ENCODE results near the gene NAV3. TPM values are rescaled to one million over a fixed set of nuclear protein-coding genes. Genes with fewer than 3 reads are reported as not detected.

NAV3 gene
- total RNA-seq, 1 donor from 2014 or later: 8.7 TPM

- no peak for DNase-seq
- no peaks in the 10 kb centered on the region for H3K27me3 ChIP-seq (ENCODE audit: low read depth)
- no peaks in the 10 kb centered on the region for H3K4me1 ChIP-seq
- H3K4me3 ChIP-seq: no peak overlapping the region
- H3K36me3 ChIP-seq: no peaks in the 10 kb centered on the region
- H3K9me3 ChIP-seq: no peaks in the 10 kb centered on the region
- TF ChIP-seq, protein P1, sequence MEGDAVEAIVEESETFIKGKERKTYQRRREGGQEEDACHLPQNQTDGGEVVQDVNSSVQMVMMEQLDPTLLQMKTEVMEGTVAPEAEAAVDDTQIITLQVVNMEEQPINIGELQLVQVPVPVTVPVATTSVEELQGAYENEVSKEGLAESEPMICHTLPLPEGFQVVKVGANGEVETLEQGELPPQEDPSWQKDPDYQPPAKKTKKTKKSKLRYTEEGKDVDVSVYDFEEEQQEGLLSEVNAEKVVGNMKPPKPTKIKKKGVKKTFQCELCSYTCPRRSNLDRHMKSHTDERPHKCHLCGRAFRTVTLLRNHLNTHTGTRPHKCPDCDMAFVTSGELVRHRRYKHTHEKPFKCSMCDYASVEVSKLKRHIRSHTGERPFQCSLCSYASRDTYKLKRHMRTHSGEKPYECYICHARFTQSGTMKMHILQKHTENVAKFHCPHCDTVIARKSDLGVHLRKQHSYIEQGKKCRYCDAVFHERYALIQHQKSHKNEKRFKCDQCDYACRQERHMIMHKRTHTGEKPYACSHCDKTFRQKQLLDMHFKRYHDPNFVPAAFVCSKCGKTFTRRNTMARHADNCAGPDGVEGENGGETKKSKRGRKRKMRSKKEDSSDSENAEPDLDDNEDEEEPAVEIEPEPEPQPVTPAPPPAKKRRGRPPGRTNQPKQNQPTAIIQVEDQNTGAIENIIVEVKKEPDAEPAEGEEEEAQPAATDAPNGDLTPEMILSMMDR (IDR thresholded peaks at IDR 0.05): no peak
- intact Hi-C loops (cut with DNase I): no loop called here
- H3K27ac ChIP-seq: no peak overlapping the region
- ATAC-seq: no peak
Measured at GRCh38 chr12:78081590-78082314, 251.1 kb downstream of the NAV3 start.

GRCh38 chr12:78085542-78086182 lies 255.0 kb downstream of the NAV3 start:
- no peak for DNase-seq
- H3K27ac ChIP-seq: no peak overlapping the region
- intact Hi-C loops (cut with DNase I): no loop called here

DNA sequence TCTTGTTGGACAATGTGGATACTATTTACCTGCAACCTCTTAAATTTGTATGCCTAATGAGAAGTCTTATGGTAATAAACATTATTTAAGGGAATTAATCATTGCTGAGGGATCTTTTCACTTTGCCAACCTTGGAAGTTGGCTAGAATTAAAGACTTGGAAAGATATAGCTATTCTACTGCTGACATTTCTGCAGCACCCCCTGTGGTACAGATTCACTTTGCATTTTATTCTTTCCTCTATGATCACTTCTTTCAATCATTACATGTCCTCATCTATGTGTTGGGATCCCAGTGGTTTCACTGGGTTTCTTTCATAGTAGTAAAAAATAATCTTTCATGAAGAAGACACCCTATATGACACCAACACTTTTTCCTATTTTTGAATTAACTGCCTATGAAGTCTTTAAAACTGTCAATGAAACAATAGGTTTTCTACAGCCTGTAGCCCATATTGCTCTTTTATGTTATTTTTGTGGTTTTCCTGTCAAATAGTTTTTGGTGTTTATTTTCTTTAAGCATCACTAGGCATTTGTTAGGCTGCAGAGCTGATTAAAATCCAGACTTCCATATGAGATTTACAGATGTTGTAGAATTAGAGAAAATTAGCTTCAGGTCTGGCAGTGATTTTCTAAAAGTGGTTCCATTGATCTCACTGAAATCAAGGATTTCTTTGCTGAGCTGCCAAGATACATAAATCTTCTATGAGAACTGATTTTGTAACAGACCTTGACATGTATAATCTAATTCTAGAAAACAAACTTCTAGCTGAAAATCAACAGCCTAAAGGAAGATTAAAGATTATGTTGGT lies 256.1 kb downstream of the NAV3 start:
- Histone ChIP-seq H3K9me3 (no peaks in the 10 kb centered on the region), H3K4me3 (no peak overlapping the region), H3K4me1 (no peaks in the 10 kb centered on the region), H3K27ac (no peak overlapping the region), H3K36me3 (no peaks in the 10 kb centered on the region), H3K27me3 (ENCODE audit: low read depth) (no peaks in the 10 kb centered on the region)
- DNase-seq (no peak), ATAC-seq (no peak)
- intact Hi-C loops (cut with DNase I): no loop called here
- TF ChIP-seq, protein P1 (IDR thresholded peaks at IDR 0.05): no peak

More at GRCh38 chr12:78085542-78086182, 255.0 kb downstream of the NAV3 start:
- H3K4me3 ChIP-seq: no peak overlapping the region
- H3K36me3 ChIP-seq: no peaks in the 10 kb centered on the region
- no peaks in the 10 kb centered on the region for H3K9me3 ChIP-seq
- ATAC-seq: no peak
- H3K4me1 ChIP-seq: no peaks in the 10 kb centered on the region
- TF ChIP-seq, protein P1 (IDR thresholded peaks at IDR 0.05): no peak
- H3K27me3 ChIP-seq (ENCODE audit: low read depth): no peaks in the 10 kb centered on the region

DNA sequence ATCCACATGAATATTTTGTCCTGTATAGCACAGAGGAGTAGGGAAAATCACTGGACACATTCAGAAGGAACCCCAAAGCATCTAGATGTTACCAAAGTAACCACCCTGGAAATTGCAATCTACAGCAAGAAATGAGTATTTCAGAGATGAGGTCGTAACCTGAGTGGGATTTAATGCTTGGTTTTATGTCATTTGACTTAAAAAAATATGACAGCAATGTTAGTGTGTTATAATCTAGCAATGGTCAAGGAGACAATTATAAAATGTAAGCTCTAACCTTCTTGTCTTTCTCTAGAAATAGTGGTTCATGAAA lies 256.6 kb downstream of the NAV3 start:
- TF ChIP-seq, protein P1 (IDR thresholded peaks at IDR 0.05): no peak
- Histone ChIP-seq H3K27ac (no peak overlapping the region), H3K4me3 (no peak overlapping the region), H3K9me3 (no peaks in the 10 kb centered on the region), H3K4me1 (no peaks in the 10 kb centered on the region), H3K27me3 (ENCODE audit: low read depth) (no peaks in the 10 kb centered on the region), H3K36me3 (no peaks in the 10 kb centered on the region)
- ATAC-seq (no peak), DNase-seq (no peak)
- intact Hi-C loops (cut with DNase I): no loop called here

GRCh38 chr12:78088391-78088832 lies 257.7 kb downstream of the NAV3 start:
- peak overlapping the region; percentile 22 for H3K4me3 ChIP-seq
- H3K9me3 ChIP-seq: no peaks in the 10 kb centered on the region
- H3K4me1 ChIP-seq: no peaks in the 10 kb centered on the region
- no peak for DNase-seq
- no peak for ATAC-seq
- intact Hi-C loops (cut with DNase I): no loop called here
- no peaks in the 10 kb centered on the region for H3K36me3 ChIP-seq
- H3K27ac ChIP-seq: no peak overlapping the region
- no peaks in the 10 kb centered on the region for H3K27me3 ChIP-seq (ENCODE audit: low read depth)
- TF ChIP-seq, protein P1 (IDR thresholded peaks at IDR 0.05): no peak
